Fibroblast of lung (primary cell): ENCODE data around the gene CCSER2.

Experiments used
- EZH2 ChIP-seq: IDR thresholded peaks from 2 replicates; pipeline ENCODE4 v1.5.1; 2012; ENCODE audit warnings: low read length, control low read depth, mild to moderate bottlenecking; ENCODE audit errors: missing control alignments
- TF ChIP-seq, protein P1 (sequence below), 2 donors: IDR thresholded peaks in 1 of 2; conservative IDR thresholded peaks in 1 of 2; 1 replicate in 1 of 2; 2 replicates in 1 of 2; pipeline ENCODE4 v1.5.1; 2011 to 2012; ENCODE audit warnings: low read length in 2 of 2, control low read depth in 1 of 2, inconsistent platforms in 1 of 2, low read depth in 1 of 2, mild to moderate bottlenecking in 1 of 2

DNA sequence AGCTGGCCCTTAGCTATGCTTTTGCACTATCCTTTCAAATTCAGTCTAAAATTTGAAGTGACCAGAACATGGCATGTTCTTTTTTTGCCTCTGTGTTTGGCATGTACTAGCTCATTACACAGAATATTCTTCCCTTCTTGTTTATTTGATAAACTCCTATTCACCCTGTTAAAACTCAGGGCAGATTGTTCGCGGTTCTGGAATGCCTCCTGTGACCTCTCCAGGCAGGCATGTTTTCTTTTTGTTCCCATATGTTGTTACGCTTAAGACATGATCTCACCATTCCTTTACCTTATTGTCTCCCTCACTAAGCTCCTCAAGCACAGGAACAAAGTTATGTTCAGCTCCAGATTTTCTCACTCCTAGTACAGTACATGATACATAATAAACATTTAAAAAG lies 181.7 kb downstream of the CCSER2 start:
- TF ChIP-seq, protein P1, sequence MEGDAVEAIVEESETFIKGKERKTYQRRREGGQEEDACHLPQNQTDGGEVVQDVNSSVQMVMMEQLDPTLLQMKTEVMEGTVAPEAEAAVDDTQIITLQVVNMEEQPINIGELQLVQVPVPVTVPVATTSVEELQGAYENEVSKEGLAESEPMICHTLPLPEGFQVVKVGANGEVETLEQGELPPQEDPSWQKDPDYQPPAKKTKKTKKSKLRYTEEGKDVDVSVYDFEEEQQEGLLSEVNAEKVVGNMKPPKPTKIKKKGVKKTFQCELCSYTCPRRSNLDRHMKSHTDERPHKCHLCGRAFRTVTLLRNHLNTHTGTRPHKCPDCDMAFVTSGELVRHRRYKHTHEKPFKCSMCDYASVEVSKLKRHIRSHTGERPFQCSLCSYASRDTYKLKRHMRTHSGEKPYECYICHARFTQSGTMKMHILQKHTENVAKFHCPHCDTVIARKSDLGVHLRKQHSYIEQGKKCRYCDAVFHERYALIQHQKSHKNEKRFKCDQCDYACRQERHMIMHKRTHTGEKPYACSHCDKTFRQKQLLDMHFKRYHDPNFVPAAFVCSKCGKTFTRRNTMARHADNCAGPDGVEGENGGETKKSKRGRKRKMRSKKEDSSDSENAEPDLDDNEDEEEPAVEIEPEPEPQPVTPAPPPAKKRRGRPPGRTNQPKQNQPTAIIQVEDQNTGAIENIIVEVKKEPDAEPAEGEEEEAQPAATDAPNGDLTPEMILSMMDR (conservative IDR thresholded peaks at IDR 0.05 in 1 of 2, IDR thresholded peaks at IDR 0.05 in 1 of 2; ENCODE audit: low read depth in 1 of 2, low read length in 2 of 2): no peak
- TF ChIP-seq EZH2: no peak
